Panc1 (cell line): ENCODE measurements around the gene SLC6A12. TPM values are rescaled to one million over a fixed set of nuclear protein-coding genes. Genes with fewer than 3 reads are reported as not detected.
A peak's percentile ranks its signal among the peaks of the same experiment; 100 is the strongest.

Experiments used
- ATAC-seq: fragments of 200-7000 bp; cut with Tn5 transposase; 2 replicates; pipeline ENCODE4 v1.9.1; 2020; ENCODE audit warnings: mild to moderate bottlenecking, moderate library complexity
- BruUV-seq: library from RNA; stranded (reverse); fragments of 400-500 nt; replicated peaks from 2 replicates; lab custom pipeline; 2021; lab: Mats Ljungman, UMichigan
- CTCF ChIA-PET: fragments of 300-600 bp; sonication (Branson Sonifier 250); formaldehyde crosslinking; loops from one replicate; lab custom pipeline; 2022; ENCODE audit warnings: antibody characterized with exemption; lab: Charles Lee
- POLR2A ChIA-PET: fragments of 300-600 bp; sonication (Branson Sonifier 250); formaldehyde crosslinking; loops from one replicate; lab custom pipeline; 2022; ENCODE audit warnings: antibody characterized with exemption; lab: Charles Lee
- DNase-seq: peaks from one replicate; pipeline ENCODE4 v3.0.0-alpha.2; 2010; ENCODE audit warnings: low read depth, low spot score
- H3K27ac ChIP-seq: 2 replicates; pipeline ENCODE4 v1.5.1; 2011; ENCODE audit warnings: mild to moderate bottlenecking, low read length, inconsistent platforms
- H3K27me3 ChIP-seq: fragments of 200-500 bp; sonication (Bioruptor generic); 2 replicates; pipeline ENCODE4 v1.6.0; 2014; ENCODE audit warnings: low read length, inconsistent platforms; ENCODE audit not compliant: control insufficient read depth, insufficient read depth
- H3K36me3 ChIP-seq: fragments of 200-500 bp; sonication (Bioruptor generic); 2 replicates; pipeline ENCODE4 v1.5.1; 2014; ENCODE audit warnings: inconsistent platforms, mild to moderate bottlenecking, low read length, moderate library complexity; ENCODE audit not compliant: control insufficient read depth, insufficient read depth
- H3K4me1 ChIP-seq: 2 replicates; pipeline ENCODE4 v1.5.1; 2011; ENCODE audit warnings: inconsistent platforms, mild to moderate bottlenecking, low read length, moderate library complexity; ENCODE audit not compliant: control insufficient read depth, insufficient read depth
- H3K4me3 ChIP-seq, 2 experiments: 2 replicates each; pipeline ENCODE4 v1.5.1; 2011 to 2012; ENCODE audit warnings: low read depth in 2 of 2, low read length in 2 of 2, mild to moderate bottlenecking in 2 of 2, inconsistent platforms in 1 of 2, moderate library complexity in 1 of 2
- H3K9me3 ChIP-seq: fragments of 200-500 bp; sonication (Bioruptor generic); 2 replicates; pipeline ENCODE4 v1.5.1; 2014; ENCODE audit warnings: low read depth, mild to moderate bottlenecking, inconsistent platforms, low read length, moderate library complexity; ENCODE audit not compliant: control insufficient read depth, insufficient read depth
- CTCF ChIP-seq: fragments of 450-650 bp; IDR thresholded peaks from 2 replicates; pipeline ENCODE4 v1.5.1; 2017; ENCODE audit warnings: mild to moderate bottlenecking
- POLR2AphosphoS5 ChIP-seq: IDR thresholded peaks from 2 replicates; pipeline ENCODE4 v1.6.1; 2012; ENCODE audit warnings: mild to moderate bottlenecking, low read depth, low read length, moderate library complexity
- REST ChIP-seq, 2 experiments: IDR thresholded peaks; 2 replicates each; pipeline ENCODE4 v1.6.1; 2011 to 2012; ENCODE audit warnings: low read depth in 2 of 2, control low read depth in 1 of 2, low read length in 1 of 2, mild to moderate bottlenecking in 1 of 2, moderate library complexity in 1 of 2; ENCODE audit not compliant: insufficient read depth in 1 of 2
- SIN3A ChIP-seq: IDR thresholded peaks from 2 replicates; pipeline ENCODE4 v1.6.1; 2012; ENCODE audit warnings: low read depth, mild to moderate bottlenecking, low read length, moderate library complexity, borderline replicate concordance; ENCODE audit not compliant: insufficient read depth
- TCF7L2 ChIP-seq: IDR thresholded peaks from 2 replicates; pipeline ENCODE4 v1.6.1; 2011; ENCODE audit warnings: mild to moderate bottlenecking, low read depth, low read length, inconsistent platforms
- in situ Hi-C: cut with HindIII; loops from 2 replicates; pipeline ENCODE4 v1.10.0; 2016; ENCODE audit warnings: low sequenced_read_pairs, low pct_unique_long_range_greater_than_20kb
- intact Hi-C: fragments of 100-400 bp; cut with micrococcal nuclease; formaldehyde crosslinking; loops from one replicate; pipeline ENCODE4 v1.10.0; 2022; ENCODE audit not compliant: unreplicated experiment
- total RNA-seq: library from RNA; stranded (reverse); gene quantifications from one replicate; pipeline ENCODE4 v1.2.1, GENCODE V29; 2021; ENCODE audit not compliant: unreplicated experiment

The SLC6A12 gene
- total RNA-seq, 1 experiment from 2014 or later, result 1.0 TPM

GRCh38 chr12:162467-163307, 51.3 kb downstream of the SLC6A12 start:
- CTCF ChIA-PET, result no interaction called here
- Histone ChIP-seq H3K27ac (no peak overlapping the region), H3K4me3 (no peak overlapping the region), H3K4me1 (no peaks in the 10 kb centered on the region), H3K9me3 (no peaks in the 10 kb centered on the region), H3K27me3 (no peaks in the 10 kb centered on the region), H3K36me3 (no peaks in the 10 kb centered on the region)
- intact Hi-C loops, result no loop called here
- TF ChIP-seq SIN3A (no peak), CTCF (no peak), POLR2AphosphoS5 (no peak), REST (IDR thresholded peaks at IDR 0.05; ENCODE audit: insufficient read depth in 1 of 2, low read depth in 2 of 2, low read length in 1 of 2) (no peak), TCF7L2 (no peak)
- ATAC-seq (peak; percentile 49; the same call in 1 of the 2 replicates), DNase-seq (no peak)
- no TSS peak for BruUV-seq
- POLR2A ChIA-PET, result no interaction called here
- in situ Hi-C loops, result no loop called here

- ATAC-seq (no peak), DNase-seq (no peak)
- Histone ChIP-seq H3K9me3 (no peaks in the 10 kb centered on the region), H3K27ac (no peak overlapping the region), H3K27me3 (no peaks in the 10 kb centered on the region), H3K36me3 (no peaks in the 10 kb centered on the region), H3K4me3 (no peak overlapping the region), H3K4me1 (no peaks in the 10 kb centered on the region)
- in situ Hi-C loops (no loop called here), intact Hi-C loops (no loop called here)
- no peak for TF ChIP-seq POLR2AphosphoS5
- TF ChIP-seq CTCF, result no peak
- no peak for TF ChIP-seq SIN3A
- no peak for TF ChIP-seq TCF7L2
- TF ChIP-seq REST (IDR thresholded peaks at IDR 0.05; ENCODE audit: insufficient read depth in 1 of 2, low read depth in 2 of 2, low read length in 1 of 2), result no peak
- ChIA-PET POLR2A (no interaction called here), CTCF (interaction anchor here (0.7 kb wide), 1 partner anchor 65 kb away, joined by 3 read pairs; no protein-coding TSS in a partner anchor)
- no TSS peak for BruUV-seq
These were observed 52.1 kb downstream of the SLC6A12 start for GRCh38 chr12:161823-162222.
